ENCODE data around the gene LSM14A.
"Not testable (repeated sequence)": the region's sequence is repeated elsewhere in the genome, so short reads cannot be mapped to it uniquely, and the experiment has no call there.

The LSM14A gene

GRCh38 chr19:34148658-34149185, 23.6 kb upstream of the LSM14A start:
- H3K27me3 Mint-ChIP-seq: peaks cover 1% of the 10 kb centered on the region
- H3K27ac Mint-ChIP-seq: no peak overlapping the region
- H3K9me3 Mint-ChIP-seq: no peaks in the 10 kb centered on the region
- no peak overlapping the region for H3K4me3 Mint-ChIP-seq
- no peaks in the 10 kb centered on the region for H3K4me1 Mint-ChIP-seq
- no peaks in the 10 kb centered on the region for H3K36me3 Mint-ChIP-seq

- peaks cover 1% of the 10 kb centered on the region for H3K27me3 Mint-ChIP-seq
- no peaks in the 10 kb centered on the region for H3K36me3 Mint-ChIP-seq
- no peaks in the 10 kb centered on the region for H3K4me1 Mint-ChIP-seq
- no peak overlapping the region for H3K27ac Mint-ChIP-seq
- no peak overlapping the region for H3K4me3 Mint-ChIP-seq
- H3K9me3 Mint-ChIP-seq: no peaks in the 10 kb centered on the region
Measured at GRCh38 chr19:34149873-34150272, 22.4 kb upstream of the LSM14A start.

GRCh38 chr19:34150558-34150957, 21.7 kb upstream of the LSM14A start:
- H3K27ac Mint-ChIP-seq: no peak overlapping the region
- no peaks in the 10 kb centered on the region for H3K4me1 Mint-ChIP-seq
- H3K4me3 Mint-ChIP-seq: no peak overlapping the region
- no peaks in the 10 kb centered on the region for H3K36me3 Mint-ChIP-seq
- peaks cover 1% of the 10 kb centered on the region for H3K27me3 Mint-ChIP-seq
- no peaks in the 10 kb centered on the region for H3K9me3 Mint-ChIP-seq

- H3K27ac Mint-ChIP-seq: no peak overlapping the region
- no peaks in the 10 kb centered on the region for H3K4me1 Mint-ChIP-seq
- no peak overlapping the region for H3K4me3 Mint-ChIP-seq
- no peaks in the 10 kb centered on the region for H3K36me3 Mint-ChIP-seq
- H3K27me3 Mint-ChIP-seq: peaks cover 1% of the 10 kb centered on the region
- H3K9me3 Mint-ChIP-seq: no peaks in the 10 kb centered on the region
Measured at GRCh38 chr19:34151439-34151838, 20.9 kb upstream of the LSM14A start.

- Mint-ChIP-seq H3K36me3 (no peaks in the 10 kb centered on the region), H3K27me3 (peaks cover 1% of the 10 kb centered on the region), H3K4me3 (no peak overlapping the region), H3K9me3 (no peaks in the 10 kb centered on the region), H3K27ac (no peak overlapping the region), H3K4me1 (no peaks in the 10 kb centered on the region)
Measured at GRCh38 chr19:34154401-34154800, 17.9 kb upstream of the LSM14A start.

- Mint-ChIP-seq H3K27me3 (peaks cover 1% of the 10 kb centered on the region), H3K9me3 (no peaks in the 10 kb centered on the region), H3K4me3 (no peak overlapping the region), H3K27ac (no peak overlapping the region), H3K4me1 (no peaks in the 10 kb centered on the region), H3K36me3 (no peaks in the 10 kb centered on the region)
Measured at GRCh38 chr19:34155686-34156085, 16.6 kb upstream of the LSM14A start.

GRCh38 chr19:34158966-34159365, 13.3 kb upstream of the LSM14A start:
- H3K27me3 Mint-ChIP-seq, H3K4me1 Mint-ChIP-seq, H3K9me3 Mint-ChIP-seq, H3K4me3 Mint-ChIP-seq, H3K27ac Mint-ChIP-seq, H3K36me3 Mint-ChIP-seq: not testable (repeated sequence)

GRCh38 chr19:34159541-34159940, 12.8 kb upstream of the LSM14A start:
- not testable (repeated sequence) for H3K27ac Mint-ChIP-seq, H3K27me3 Mint-ChIP-seq, H3K36me3 Mint-ChIP-seq, H3K4me1 Mint-ChIP-seq, H3K4me3 Mint-ChIP-seq, H3K9me3 Mint-ChIP-seq

- not testable (repeated sequence) for H3K4me3 Mint-ChIP-seq, H3K27me3 Mint-ChIP-seq, H3K9me3 Mint-ChIP-seq, H3K36me3 Mint-ChIP-seq, H3K27ac Mint-ChIP-seq, H3K4me1 Mint-ChIP-seq
Measured at GRCh38 chr19:34161902-34162301, 10.4 kb upstream of the LSM14A start.

- Mint-ChIP-seq H3K27me3 (no peaks in the 10 kb centered on the region), H3K9me3 (no peaks in the 10 kb centered on the region), H3K4me1 (no peaks in the 10 kb centered on the region), H3K27ac (no peak overlapping the region), H3K4me3 (no peak overlapping the region), H3K36me3 (no peaks in the 10 kb centered on the region)
Measured at GRCh38 chr19:34165295-34165738, 7.0 kb upstream of the LSM14A start.

- not testable (repeated sequence) for H3K9me3 Mint-ChIP-seq, H3K27me3 Mint-ChIP-seq, H3K36me3 Mint-ChIP-seq, H3K4me3 Mint-ChIP-seq
- H3K4me1 Mint-ChIP-seq: peaks cover 19% of the 10 kb centered on the region
- peak overlapping the region; percentile 65 for H3K27ac Mint-ChIP-seq
Measured at GRCh38 chr19:34169475-34170199, 2.7 kb upstream of the LSM14A start.

- no peaks in the 10 kb centered on the region for H3K9me3 Mint-ChIP-seq
- H3K27ac Mint-ChIP-seq: peak overlapping the region; percentile 99
- H3K4me1 Mint-ChIP-seq: peaks cover 35% of the 10 kb centered on the region
- no peaks in the 10 kb centered on the region for H3K27me3 Mint-ChIP-seq
- peak overlapping the region; percentile 91 for H3K4me3 Mint-ChIP-seq
- H3K36me3 Mint-ChIP-seq: peaks cover 8% of the 10 kb centered on the region
Measured at GRCh38 chr19:34171539-34171876, 796 bp upstream of the LSM14A start.

- peak overlapping the region; percentile 100 for H3K27ac Mint-ChIP-seq
- peaks cover 8% of the 10 kb centered on the region for H3K36me3 Mint-ChIP-seq
- peak overlapping the region; percentile 91 for H3K4me3 Mint-ChIP-seq
- H3K4me1 Mint-ChIP-seq: peaks cover 47% of the 10 kb centered on the region
- no peaks in the 10 kb centered on the region for H3K27me3 Mint-ChIP-seq
- H3K9me3 Mint-ChIP-seq: no peaks in the 10 kb centered on the region
Measured at GRCh38 chr19:34172661-34173192, 423 bp downstream of the LSM14A start.

- Mint-ChIP-seq H3K27me3 (no peaks in the 10 kb centered on the region), H3K36me3 (peaks cover 9% of the 10 kb centered on the region), H3K9me3 (no peaks in the 10 kb centered on the region), H3K27ac (peak overlapping the region; percentile 100), H3K4me1 (peaks cover 54% of the 10 kb centered on the region), H3K4me3 (peak overlapping the region; percentile 91)
Measured at GRCh38 chr19:34173193-34173956, 1.1 kb downstream of the LSM14A start.

GRCh38 chr19:34175173-34175572, 2.9 kb downstream of the LSM14A start:
- not testable (repeated sequence) for H3K27ac Mint-ChIP-seq

GRCh38 chr19:34176581-34176980, 4.3 kb downstream of the LSM14A start:
- H3K9me3 Mint-ChIP-seq: no peaks in the 10 kb centered on the region
- H3K4me3 Mint-ChIP-seq: peak overlapping the region; percentile 77
- peaks cover 20% of the 10 kb centered on the region for H3K36me3 Mint-ChIP-seq
- H3K27me3 Mint-ChIP-seq: no peaks in the 10 kb centered on the region
- H3K27ac Mint-ChIP-seq: no peak overlapping the region
- peaks cover 73% of the 10 kb centered on the region for H3K4me1 Mint-ChIP-seq

More at GRCh38 chr19:34175173-34175572, 2.9 kb downstream of the LSM14A start:
- peaks cover 69% of the 10 kb centered on the region for H3K4me1 Mint-ChIP-seq
- peaks cover 12% of the 10 kb centered on the region for H3K36me3 Mint-ChIP-seq
- H3K9me3 Mint-ChIP-seq, H3K27me3 Mint-ChIP-seq: not testable (repeated sequence)
- H3K4me3 Mint-ChIP-seq: peak overlapping the region; percentile 77
